Stomach (tissue), 9 donors: ENCODE results near the gene AJAP1. TPM values are rescaled to one million over a fixed set of nuclear protein-coding genes. Genes with fewer than 3 reads are reported as not detected.

Experiments used
- DNase-seq, 2 donors: peaks; one replicate each; pipeline versions ENCODE4 v3.0.0 to v3.0.0-alpha.2; 2013 to 2019
- H3K27ac ChIP-seq, 5 donors: fragments of 200-600 bp in 4 of 5; sonication (generic) in 4 of 5; one replicate each; pipeline ENCODE4 v1.5.1; 2013 to 2019; ENCODE audit warnings: mild to moderate bottlenecking in 1 of 5, moderate library complexity in 1 of 5
- H3K27me3 ChIP-seq, 3 donors: fragments of 200-600 bp; sonication (generic); one replicate each; pipeline ENCODE4 v1.5.1; 2017 to 2019; ENCODE audit warnings: mixed run types in 1 of 3
- H3K36me3 ChIP-seq, 4 donors: fragments of 200-600 bp; sonication (generic); 1 replicate in 3 of 4; 2 replicates in 1 of 4; pipeline ENCODE4 v1.5.1; 2016 to 2019
- H3K4me1 ChIP-seq, 4 donors: fragments of 200-600 bp; sonication (generic); one replicate each; pipeline ENCODE4 v1.5.1; 2016 to 2019
- H3K4me3 ChIP-seq, 4 donors: fragments of 200-600 bp; sonication (generic) in 3 of 4; one replicate each; pipeline ENCODE4 v1.5.1; 2016 to 2019; ENCODE audit warnings: mild to moderate bottlenecking in 1 of 4
- H3K9me3 ChIP-seq, 4 donors: fragments of 200-600 bp; sonication (generic); one replicate each; pipeline ENCODE4 v1.5.1; 2016 to 2019
- EP300 ChIP-seq: sonication (generic); formaldehyde crosslinking; IDR thresholded peaks from one replicate; pipeline ENCODE4 v1.6.1; 2017; ENCODE audit warnings: antibody characterized with exemption
- POLR2A ChIP-seq, 4 donors: fragments of 450-650 bp; IDR thresholded peaks; one replicate each; pipeline ENCODE4 v1.6.1; 2016; ENCODE audit warnings: antibody characterized with exemption in 4 of 4, control low read depth in 2 of 4, mild to moderate bottlenecking in 1 of 4, moderate library complexity in 1 of 4
- POLR2AphosphoS5 ChIP-seq, 3 donors: sonication (generic); formaldehyde crosslinking; IDR thresholded peaks; one replicate each; pipeline ENCODE4 v1.6.1; 2016; ENCODE audit warnings: antibody characterized with exemption in 3 of 3
- WGBS, 5 donors: extraction: QIAGEN DNeasy Blood & Tissue Kit in 3 of 5; methylation state at CpG; one replicate each; pipeline versions ENCODE4 v1.1.5 to v1.1.7; 2013 to 2018; 5-methylcytosine and 5-hydroxymethylcytosine counted together
- intact Hi-C: fragments of 100-400 bp; cut with DNase I; formaldehyde crosslinking; loops from one replicate; pipeline ENCODE4 v1.15.1; 2023; ENCODE audit warnings: low total_unique reads
- polyA plus RNA-seq, 3 donors: library from polyadenylated mRNA; stranded (reverse); fragments of 200-250 nt; gene quantifications; one replicate each; pipeline ENCODE4 v1.2.3, GENCODE V29; 2013
- total RNA-seq, 5 donors: library from RNA; depleted of rRNA; stranded (reverse); fragments of >200 nt; gene quantifications; one replicate each; pipeline versions ENCODE4 v1.1.0 to v1.2.3, GENCODE V29; 2014 to 2016
- TF ChIP-seq, protein P1 (sequence below), 7 experiments: fragments of 450-650 bp in 4 of 7; fragments of 200-600 bp in 3 of 7; sonication (generic) in 3 of 7; IDR thresholded peaks; one replicate each; pipeline ENCODE4 v1.5.1; 2016 to 2019; ENCODE audit warnings: antibody characterized with exemption in 7 of 7, control low read depth in 2 of 7, mild to moderate bottlenecking in 1 of 7
- donor health status: healthy with polysubstance abuse.
- donor health status: Bipolar disorder and iron deficiency.
- donor health status: healthy.

Gene AJAP1
- total and polyA plus RNA-seq, 8 donors, result 0.10 to 1.1 (median 0.14) TPM; not detected in 3

- H3K9me3 ChIP-seq, result no peaks in the 10 kb centered on the region
- DNase-seq, result no peak
- no peaks in the 10 kb centered on the region for H3K4me1 ChIP-seq
- no peak overlapping the region for H3K4me3 ChIP-seq
- H3K36me3 ChIP-seq, result no peaks in the 10 kb centered on the region
- TF ChIP-seq, protein P1, sequence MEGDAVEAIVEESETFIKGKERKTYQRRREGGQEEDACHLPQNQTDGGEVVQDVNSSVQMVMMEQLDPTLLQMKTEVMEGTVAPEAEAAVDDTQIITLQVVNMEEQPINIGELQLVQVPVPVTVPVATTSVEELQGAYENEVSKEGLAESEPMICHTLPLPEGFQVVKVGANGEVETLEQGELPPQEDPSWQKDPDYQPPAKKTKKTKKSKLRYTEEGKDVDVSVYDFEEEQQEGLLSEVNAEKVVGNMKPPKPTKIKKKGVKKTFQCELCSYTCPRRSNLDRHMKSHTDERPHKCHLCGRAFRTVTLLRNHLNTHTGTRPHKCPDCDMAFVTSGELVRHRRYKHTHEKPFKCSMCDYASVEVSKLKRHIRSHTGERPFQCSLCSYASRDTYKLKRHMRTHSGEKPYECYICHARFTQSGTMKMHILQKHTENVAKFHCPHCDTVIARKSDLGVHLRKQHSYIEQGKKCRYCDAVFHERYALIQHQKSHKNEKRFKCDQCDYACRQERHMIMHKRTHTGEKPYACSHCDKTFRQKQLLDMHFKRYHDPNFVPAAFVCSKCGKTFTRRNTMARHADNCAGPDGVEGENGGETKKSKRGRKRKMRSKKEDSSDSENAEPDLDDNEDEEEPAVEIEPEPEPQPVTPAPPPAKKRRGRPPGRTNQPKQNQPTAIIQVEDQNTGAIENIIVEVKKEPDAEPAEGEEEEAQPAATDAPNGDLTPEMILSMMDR (IDR thresholded peaks at IDR 0.05), result no peak
- TF ChIP-seq POLR2A (IDR thresholded peaks at IDR 0.05), result no peak
- no peak for TF ChIP-seq EP300
- TF ChIP-seq POLR2AphosphoS5 (IDR thresholded peaks at IDR 0.05), result no peak
- H3K27me3 ChIP-seq, result peaks cover 0 to 30% (median 4%) of the 10 kb centered on the region in 3 donors
- H3K27ac ChIP-seq, result no peak overlapping the region
- WGBS, 5 donors, result 78 to 84% (median 81%) methylated on average over 12 of the region's 12 CpGs
- intact Hi-C loops, result no loop called here
These were observed 27.1 kb upstream of the AJAP1 start for GRCh38 chr1:4627353-4627752.

GRCh38 chr1:4628992-4629391 lies 25.4 kb upstream of the AJAP1 start:
- H3K4me3 ChIP-seq, result no peak overlapping the region
- no peaks in the 10 kb centered on the region for H3K9me3 ChIP-seq
- H3K27me3 ChIP-seq, result peaks cover 0 to 24% (median 0%) of the 10 kb centered on the region in 3 donors
- no peak for TF ChIP-seq EP300
- no peak for TF ChIP-seq POLR2A (IDR thresholded peaks at IDR 0.05)
- no peak for TF ChIP-seq POLR2AphosphoS5 (IDR thresholded peaks at IDR 0.05)
- TF ChIP-seq, protein P1 (IDR thresholded peaks at IDR 0.05), result no peak
- DNase-seq, result no peak
- intact Hi-C loops, result no loop called here
- H3K4me1 ChIP-seq, result no peaks in the 10 kb centered on the region
- 82 to 93% (median 89%) methylated on average over 5 to 7 of the region's 7 CpGs for WGBS, 5 donors
- no peak overlapping the region for H3K27ac ChIP-seq
- H3K36me3 ChIP-seq, result no peaks in the 10 kb centered on the region

- no peaks in the 10 kb centered on the region for H3K36me3 ChIP-seq
- TF ChIP-seq, protein P1 (IDR thresholded peaks at IDR 0.05), result no peak
- TF ChIP-seq POLR2A (IDR thresholded peaks at IDR 0.05) (no peak), POLR2AphosphoS5 (IDR thresholded peaks at IDR 0.05) (no peak), EP300 (no peak)
- no peak for DNase-seq
- H3K27me3 ChIP-seq, result peaks cover 0 to 17% (median 0%) of the 10 kb centered on the region in 3 donors
- WGBS, 5 donors, result 65 to 79% (median 72%) methylated on average over 5 to 7 of the region's 7 CpGs
- no peaks in the 10 kb centered on the region for H3K4me1 ChIP-seq
- no peaks in the 10 kb centered on the region for H3K9me3 ChIP-seq
- H3K27ac ChIP-seq, result no peak overlapping the region
- intact Hi-C loops, result no loop called here
- no peak overlapping the region for H3K4me3 ChIP-seq
These were observed 23.8 kb upstream of the AJAP1 start for GRCh38 chr1:4630561-4630960.

- no peak overlapping the region for H3K27ac ChIP-seq
- H3K27me3 ChIP-seq, result peaks cover 0 to 21% (median 0%) of the 10 kb centered on the region in 3 donors
- no peaks in the 10 kb centered on the region for H3K9me3 ChIP-seq
- DNase-seq, result no peak
- WGBS, 5 donors, result 56 to 67% (median 63%) methylated on average over 4 to 5 of the region's 5 CpGs
- no peak for TF ChIP-seq POLR2A (IDR thresholded peaks at IDR 0.05)
- TF ChIP-seq EP300, result no peak
- TF ChIP-seq POLR2AphosphoS5 (IDR thresholded peaks at IDR 0.05), result no peak
- TF ChIP-seq, protein P1 (IDR thresholded peaks at IDR 0.05), result no peak
- no peaks in the 10 kb centered on the region for H3K4me1 ChIP-seq
- H3K36me3 ChIP-seq, result no peaks in the 10 kb centered on the region
- intact Hi-C loops, result no loop called here
- H3K4me3 ChIP-seq, result no peak overlapping the region
These were observed 23.1 kb upstream of the AJAP1 start for GRCh38 chr1:4631321-4631720.
